Measurements from ENCODE around the gene PLCL2.

Gene PLCL2

DNA sequence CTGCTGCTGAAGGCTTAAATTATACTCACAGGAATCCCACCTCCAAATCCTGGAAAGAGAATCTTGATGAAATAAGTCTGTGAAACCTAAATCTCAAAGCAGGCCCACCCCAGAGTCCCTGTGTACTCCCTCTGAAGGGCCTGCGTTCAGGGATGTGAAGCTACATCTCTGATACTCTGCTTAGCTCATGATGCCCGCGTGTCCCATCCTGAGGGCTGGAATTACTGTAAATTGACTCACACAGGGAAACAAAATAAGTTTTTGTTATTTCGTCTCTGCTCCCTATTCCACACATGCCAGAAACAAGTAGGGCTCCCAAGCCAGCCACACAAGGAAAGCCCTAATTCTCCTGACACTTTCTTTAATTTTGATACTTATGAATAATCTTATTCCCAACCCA, 10.9 kb upstream of the PLCL2 start:
- Histone ChIP-seq H3K27ac (ENCODE audit: low read length, poor library complexity, severe bottlenecking) (no peak overlapping the region), H3K4me2 (ENCODE audit: low read length, poor library complexity, severe bottlenecking) (no peak overlapping the region), H3K4me3 (ENCODE audit: insufficient read depth in 1 of 2, low read depth in 1 of 2, low read length in 2 of 2) (no peak overlapping the region), H4K91ac (ENCODE audit: low read length) (no peak overlapping the region), H3K4ac (ENCODE audit: low read depth in 1 of 2, low read length in 2 of 2) (no peak overlapping the region), H2AFZ (ENCODE audit: low read depth, low read length) (no peak overlapping the region), H3K9ac (ENCODE audit: low read length) (no peak overlapping the region), H3K23ac (ENCODE audit: low read length in 2 of 2) (no peak overlapping the region), H3K14ac (ENCODE audit: low read length in 2 of 2) (no peak overlapping the region), H3K9me3 (ENCODE audit: control insufficient read depth, low read length) (no peaks in the 10 kb centered on the region), H3K4me1 (ENCODE audit: control insufficient read depth, insufficient read depth, low read depth, low read length) (no peaks in the 10 kb centered on the region), H3K27me3 (ENCODE audit: control insufficient read depth in 1 of 2, insufficient read depth in 1 of 2, low read length in 2 of 2) (peaks cover 0 to 27% of the 10 kb centered on the region in 2 experiments), H3K79me1 (replicated peaks; ENCODE audit: low read length, poor library complexity, severe bottlenecking) (no peaks in the 10 kb centered on the region), H2BK120ac (ENCODE audit: low read depth, low read length) (no peak overlapping the region), H2BK15ac (ENCODE audit: low read depth, poor library complexity, severe bottlenecking) (no peak overlapping the region), H3K36me3 (ENCODE audit: control insufficient read depth in 1 of 2, insufficient read depth in 2 of 2, low read depth in 1 of 2, low read length in 2 of 2) (no peaks in the 10 kb centered on the region), H2BK12ac (ENCODE audit: low read length in 2 of 2) (no peak overlapping the region), H2AK5ac (ENCODE audit: low read length, severe bottlenecking) (no peak overlapping the region), H4K8ac (ENCODE audit: low read length) (no peak overlapping the region), H2BK5ac (ENCODE audit: low read depth, low read length, poor library complexity, severe bottlenecking) (no peak overlapping the region), H3K18ac (ENCODE audit: low read depth in 1 of 2, low read length in 2 of 2) (no peak overlapping the region)
- WGBS: 93% methylated on average over 4 of the region's 4 CpGs
- DNase-seq: no peak

DNA sequence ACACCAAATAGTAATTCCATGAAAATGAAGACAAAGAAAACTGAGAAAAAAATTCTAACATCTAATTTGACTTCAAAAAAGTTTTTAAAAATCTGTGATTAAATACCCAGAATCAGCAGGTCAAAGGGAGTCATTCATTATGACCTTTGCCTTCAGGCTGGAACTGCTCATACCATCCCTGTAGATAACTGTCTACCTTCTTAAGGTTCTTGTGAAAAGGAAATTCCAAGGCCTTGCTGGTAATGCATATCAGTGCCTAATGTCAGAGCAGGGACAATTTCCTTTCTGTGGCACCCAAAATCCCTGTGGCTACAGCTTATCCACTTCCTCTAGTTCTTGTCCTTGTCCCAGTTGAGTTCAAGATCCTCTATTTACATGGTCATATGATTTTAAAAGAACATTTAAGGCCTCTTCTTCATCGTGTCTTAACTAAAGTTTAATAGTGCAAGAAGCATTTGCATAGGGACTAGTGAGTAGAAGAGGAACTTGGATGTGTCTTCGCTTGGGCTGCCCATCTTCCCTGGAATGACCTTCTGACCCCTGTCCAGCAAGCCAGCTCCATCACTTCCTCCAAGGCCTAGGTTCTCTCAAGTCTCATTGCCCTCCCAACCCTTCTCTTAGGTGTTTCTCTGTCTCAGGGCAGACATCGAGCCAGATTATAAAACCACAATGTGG, 8.7 kb upstream of the PLCL2 start:
- Histone ChIP-seq H3K18ac (ENCODE audit: low read depth in 1 of 2, low read length in 2 of 2) (no peak overlapping the region), H3K9ac (ENCODE audit: low read length) (no peak overlapping the region), H4K91ac (ENCODE audit: low read length) (no peak overlapping the region), H3K79me1 (replicated peaks; ENCODE audit: low read length, poor library complexity, severe bottlenecking) (no peaks in the 10 kb centered on the region), H2AFZ (ENCODE audit: low read depth, low read length) (no peak overlapping the region), H3K9me3 (ENCODE audit: control insufficient read depth, low read length) (no peaks in the 10 kb centered on the region), H2BK120ac (ENCODE audit: low read depth, low read length) (no peak overlapping the region), H2BK12ac (ENCODE audit: low read length in 2 of 2) (no peak overlapping the region), H3K27me3 (ENCODE audit: control insufficient read depth in 1 of 2, insufficient read depth in 1 of 2, low read length in 2 of 2) (peaks cover 0 to 33% of the 10 kb centered on the region in 2 experiments), H3K36me3 (ENCODE audit: control insufficient read depth in 1 of 2, insufficient read depth in 2 of 2, low read depth in 1 of 2, low read length in 2 of 2) (no peaks in the 10 kb centered on the region), H2AK5ac (ENCODE audit: low read length, severe bottlenecking) (no peak overlapping the region), H3K4ac (ENCODE audit: low read depth in 1 of 2, low read length in 2 of 2) (no peak overlapping the region), H2BK5ac (ENCODE audit: low read depth, low read length, poor library complexity, severe bottlenecking) (no peak overlapping the region), H4K8ac (ENCODE audit: low read length) (no peak overlapping the region), H3K27ac (ENCODE audit: low read length, poor library complexity, severe bottlenecking) (no peak overlapping the region), H3K4me2 (ENCODE audit: low read length, poor library complexity, severe bottlenecking) (no peak overlapping the region), H3K4me3 (ENCODE audit: insufficient read depth in 1 of 2, low read depth in 1 of 2, low read length in 2 of 2) (no peak overlapping the region), H3K4me1 (ENCODE audit: control insufficient read depth, insufficient read depth, low read depth, low read length) (no peaks in the 10 kb centered on the region), H2BK15ac (ENCODE audit: low read depth, poor library complexity, severe bottlenecking) (no peak overlapping the region), H3K23ac (ENCODE audit: low read length in 2 of 2) (no peak overlapping the region), H3K14ac (ENCODE audit: low read length in 2 of 2) (no peak overlapping the region)
- 74% methylated on average over 3 of the region's 3 CpGs for WGBS
- no peak for DNase-seq

DNA sequence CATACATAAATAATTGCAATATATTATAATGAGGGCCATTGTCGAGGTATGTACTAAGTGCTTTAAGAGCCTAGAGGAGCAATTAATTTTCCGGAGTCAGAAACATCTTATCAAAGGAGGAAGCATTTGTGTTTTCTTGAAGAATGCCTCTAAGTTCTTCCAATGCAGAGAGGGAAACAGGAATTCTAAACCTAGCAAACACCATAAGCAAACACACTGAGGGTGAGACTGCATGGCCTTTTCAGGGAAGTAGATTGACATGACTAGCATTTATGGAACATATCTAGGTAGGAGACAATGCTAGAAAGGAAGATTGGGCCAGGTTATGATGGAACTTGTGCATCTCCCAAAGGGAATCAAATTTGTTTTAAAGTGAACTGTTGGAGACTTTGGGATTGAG, 7.2 kb upstream of the PLCL2 start:
- Histone ChIP-seq H2AFZ (ENCODE audit: low read depth, low read length) (no peak overlapping the region), H2BK15ac (ENCODE audit: low read depth, poor library complexity, severe bottlenecking) (no peak overlapping the region), H3K4me3 (ENCODE audit: insufficient read depth in 1 of 2, low read depth in 1 of 2, low read length in 2 of 2) (no peak overlapping the region), H2BK12ac (ENCODE audit: low read length in 2 of 2) (no peak overlapping the region), H4K8ac (ENCODE audit: low read length) (no peak overlapping the region), H3K27ac (ENCODE audit: low read length, poor library complexity, severe bottlenecking) (no peak overlapping the region), H3K4ac (ENCODE audit: low read depth in 1 of 2, low read length in 2 of 2) (no peak overlapping the region), H3K27me3 (ENCODE audit: control insufficient read depth in 1 of 2, insufficient read depth in 1 of 2, low read length in 2 of 2) (peaks cover 0 to 33% of the 10 kb centered on the region in 2 experiments), H3K9me3 (ENCODE audit: control insufficient read depth, low read length) (no peaks in the 10 kb centered on the region), H3K23ac (ENCODE audit: low read length in 2 of 2) (no peak overlapping the region), H3K14ac (ENCODE audit: low read length in 2 of 2) (no peak overlapping the region), H2BK120ac (ENCODE audit: low read depth, low read length) (no peak overlapping the region), H2AK5ac (ENCODE audit: low read length, severe bottlenecking) (no peak overlapping the region), H3K4me1 (ENCODE audit: control insufficient read depth, insufficient read depth, low read depth, low read length) (no peaks in the 10 kb centered on the region), H3K18ac (ENCODE audit: low read depth in 1 of 2, low read length in 2 of 2) (no peak overlapping the region), H3K36me3 (ENCODE audit: control insufficient read depth in 1 of 2, insufficient read depth in 2 of 2, low read depth in 1 of 2, low read length in 2 of 2) (no peaks in the 10 kb centered on the region), H3K9ac (ENCODE audit: low read length) (no peak overlapping the region), H4K91ac (ENCODE audit: low read length) (no peak overlapping the region), H3K4me2 (ENCODE audit: low read length, poor library complexity, severe bottlenecking) (no peak overlapping the region), H2BK5ac (ENCODE audit: low read depth, low read length, poor library complexity, severe bottlenecking) (no peak overlapping the region), H3K79me1 (replicated peaks; ENCODE audit: low read length, poor library complexity, severe bottlenecking) (no peaks in the 10 kb centered on the region)
- WGBS: 66% methylated on average over 2 of the region's 2 CpGs
- no peak for DNase-seq

DNA sequence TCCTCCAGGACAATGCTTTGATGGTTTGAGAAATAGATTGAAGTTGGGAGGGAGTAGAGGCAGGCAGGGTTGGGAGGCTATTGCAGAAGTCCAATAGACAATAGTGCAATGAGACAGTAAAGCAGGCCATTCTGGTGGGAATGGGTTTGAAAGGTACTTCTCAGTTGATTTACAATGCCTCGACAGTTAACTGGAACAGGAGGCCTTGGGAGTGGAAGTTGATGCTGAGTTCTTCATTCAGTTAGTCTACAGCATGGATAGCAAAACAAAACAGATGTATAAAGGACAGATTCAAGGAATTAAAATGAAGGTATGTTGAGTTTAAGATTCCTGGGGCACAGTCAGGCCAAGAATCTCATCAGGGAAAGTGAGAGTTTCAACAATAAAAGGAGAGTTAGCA, 6.8 kb upstream of the PLCL2 start:
- Histone ChIP-seq H3K9ac (ENCODE audit: low read length) (no peak overlapping the region), H3K4me1 (ENCODE audit: control insufficient read depth, insufficient read depth, low read depth, low read length) (no peaks in the 10 kb centered on the region), H3K79me1 (replicated peaks; ENCODE audit: low read length, poor library complexity, severe bottlenecking) (no peaks in the 10 kb centered on the region), H2AK5ac (ENCODE audit: low read length, severe bottlenecking) (no peak overlapping the region), H3K14ac (ENCODE audit: low read length in 2 of 2) (no peak overlapping the region), H2BK12ac (ENCODE audit: low read length in 2 of 2) (no peak overlapping the region), H4K8ac (ENCODE audit: low read length) (no peak overlapping the region), H4K91ac (ENCODE audit: low read length) (no peak overlapping the region), H3K4ac (ENCODE audit: low read depth in 1 of 2, low read length in 2 of 2) (no peak overlapping the region), H2BK5ac (ENCODE audit: low read depth, low read length, poor library complexity, severe bottlenecking) (no peak overlapping the region), H3K23ac (ENCODE audit: low read length in 2 of 2) (no peak overlapping the region), H3K4me3 (ENCODE audit: insufficient read depth in 1 of 2, low read depth in 1 of 2, low read length in 2 of 2) (no peak overlapping the region), H3K18ac (ENCODE audit: low read depth in 1 of 2, low read length in 2 of 2) (no peak overlapping the region), H2AFZ (ENCODE audit: low read depth, low read length) (no peak overlapping the region), H2BK120ac (ENCODE audit: low read depth, low read length) (no peak overlapping the region), H3K27me3 (ENCODE audit: control insufficient read depth in 1 of 2, insufficient read depth in 1 of 2, low read length in 2 of 2) (peaks cover 0 to 31% of the 10 kb centered on the region in 2 experiments), H3K36me3 (ENCODE audit: control insufficient read depth in 1 of 2, insufficient read depth in 2 of 2, low read depth in 1 of 2, low read length in 2 of 2) (no peaks in the 10 kb centered on the region), H3K9me3 (ENCODE audit: control insufficient read depth, low read length) (no peaks in the 10 kb centered on the region), H2BK15ac (ENCODE audit: low read depth, poor library complexity, severe bottlenecking) (no peak overlapping the region), H3K27ac (ENCODE audit: low read length, poor library complexity, severe bottlenecking) (no peak overlapping the region), H3K4me2 (ENCODE audit: low read length, poor library complexity, severe bottlenecking) (no peak overlapping the region)
- no peak for DNase-seq
- WGBS: 80% methylated on average over 1 of the region's 1 CpG

Measured in mesenchymal stem cell (in vitro differentiated cells and primary cell).